ENCODE results near the gene COX4I2.

COX4I2 gene

DNA sequence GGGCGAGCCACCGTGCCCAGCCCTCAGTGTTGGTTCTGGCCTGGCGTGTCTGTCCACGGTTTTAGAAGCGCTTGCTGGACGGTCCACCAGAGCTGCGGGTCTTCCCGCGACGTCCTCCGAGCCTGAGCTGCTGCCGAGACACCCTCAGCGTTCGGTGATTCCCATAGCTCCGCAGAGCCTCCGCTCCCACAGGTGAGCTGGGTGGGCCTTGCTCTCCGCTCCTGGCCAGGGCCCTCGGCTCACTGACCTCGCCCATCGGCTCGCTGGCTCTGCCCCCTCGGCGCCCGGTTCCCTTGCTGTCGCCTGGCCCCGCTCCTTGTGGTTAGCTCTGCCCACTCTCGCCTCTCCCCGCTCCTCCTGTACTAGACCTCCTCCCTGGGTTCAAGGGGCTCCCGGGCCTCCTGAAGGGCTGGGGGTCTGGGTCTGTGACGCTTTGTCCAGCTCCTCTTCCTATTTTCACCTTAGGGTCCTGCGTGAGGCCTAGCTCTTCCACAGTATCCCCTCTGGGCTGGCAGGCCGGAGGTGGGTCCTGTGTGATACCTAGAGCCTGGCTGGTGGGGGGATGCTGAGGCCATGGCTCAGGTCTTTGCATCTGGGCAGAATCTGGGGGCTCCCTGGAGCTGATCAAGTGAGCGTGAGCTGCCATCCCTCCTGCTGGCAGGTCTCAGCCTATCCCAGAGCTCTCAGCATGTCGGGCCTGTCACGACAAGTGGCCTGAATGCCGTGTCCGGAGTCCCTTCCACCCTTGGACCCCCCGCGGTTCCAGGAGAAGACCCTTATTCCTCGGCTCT, 5.0 kb upstream of the COX4I2 start:
- Histone ChIP-seq H3K36me3 (ENCODE audit: control insufficient read depth in 2 of 2, insufficient read depth in 1 of 2, low read length in 2 of 2) (no peaks in the 10 kb centered on the region), H3K4me3 (ENCODE audit: low read depth, low read length) (no peak overlapping the region), H3K9me3 (ENCODE audit: control insufficient read depth, insufficient read depth, low read depth, low read length) (no peaks in the 10 kb centered on the region), H3K4me1 (ENCODE audit: control insufficient read depth, insufficient read depth, low read length) (no peaks in the 10 kb centered on the region), H3K27ac (ENCODE audit: extremely low read depth, low read depth, low read length) (no peak overlapping the region)
- POLR2A ChIA-PET, result interaction anchor here (0.6 to 2.6 kb wide), 4 partner anchors 35 to 1708 kb away, joined by 3 to 17 read pairs (median 6); partner anchors contain the start of gene BCL2L1
- no peak for TF ChIP-seq KLF1 (tag by site-specific recombination; IDR thresholded peaks at IDR 0.05)
- no peak for TF ChIP-seq ZNF792 (tag by site-specific recombination; IDR thresholded peaks at IDR 0.05)
- TF ChIP-seq ZBTB17 (tag by site-specific recombination; IDR thresholded peaks at IDR 0.05), result no peak
- no peak for TF ChIP-seq KLF16 (tag by site-specific recombination; IDR thresholded peaks at IDR 0.05)
- TF ChIP-seq, protein P1, sequence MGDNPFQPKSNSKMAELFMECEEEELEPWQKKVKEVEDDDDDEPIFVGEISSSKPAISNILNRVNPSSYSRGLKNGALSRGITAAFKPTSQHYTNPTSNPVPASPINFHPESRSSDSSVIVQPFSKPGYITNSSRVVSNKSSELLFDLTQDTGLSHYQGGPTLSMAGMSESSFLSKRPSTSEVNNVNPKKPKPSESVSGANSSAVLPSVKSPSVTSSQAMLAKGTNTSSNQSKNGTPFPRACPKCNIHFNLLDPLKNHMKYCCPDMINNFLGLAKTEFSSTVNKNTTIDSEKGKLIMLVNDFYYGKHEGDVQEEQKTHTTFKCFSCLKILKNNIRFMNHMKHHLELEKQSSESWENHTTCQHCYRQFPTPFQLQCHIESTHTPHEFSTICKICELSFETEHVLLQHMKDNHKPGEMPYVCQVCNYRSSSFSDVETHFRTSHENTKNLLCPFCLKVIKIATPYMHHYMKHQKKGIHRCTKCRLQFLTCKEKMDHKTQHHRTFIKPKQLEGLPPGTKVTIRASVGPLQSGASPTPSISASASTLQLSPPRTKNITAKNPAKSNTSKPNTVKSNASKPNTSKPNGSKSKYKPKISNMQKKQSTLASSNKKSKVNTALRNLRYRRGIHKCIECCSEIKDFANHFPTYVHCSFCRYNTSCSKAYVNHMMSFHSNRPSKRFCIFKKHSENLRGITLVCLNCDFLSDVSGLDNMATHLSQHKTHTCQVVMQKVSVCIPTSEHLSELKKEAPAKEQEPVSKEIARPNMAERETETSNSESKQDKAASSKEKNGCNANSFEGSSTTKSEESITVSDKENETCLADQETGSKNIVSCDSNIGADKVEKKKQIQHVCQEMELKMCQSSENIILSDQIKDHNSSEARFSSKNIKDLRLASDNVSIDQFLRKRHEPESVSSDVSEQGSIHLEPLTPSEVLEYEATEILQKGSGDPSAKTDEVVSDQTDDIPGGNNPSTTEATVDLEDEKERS (tag by site-specific recombination; IDR thresholded peaks at IDR 0.05), result no peak
- TF ChIP-seq, protein P2, sequence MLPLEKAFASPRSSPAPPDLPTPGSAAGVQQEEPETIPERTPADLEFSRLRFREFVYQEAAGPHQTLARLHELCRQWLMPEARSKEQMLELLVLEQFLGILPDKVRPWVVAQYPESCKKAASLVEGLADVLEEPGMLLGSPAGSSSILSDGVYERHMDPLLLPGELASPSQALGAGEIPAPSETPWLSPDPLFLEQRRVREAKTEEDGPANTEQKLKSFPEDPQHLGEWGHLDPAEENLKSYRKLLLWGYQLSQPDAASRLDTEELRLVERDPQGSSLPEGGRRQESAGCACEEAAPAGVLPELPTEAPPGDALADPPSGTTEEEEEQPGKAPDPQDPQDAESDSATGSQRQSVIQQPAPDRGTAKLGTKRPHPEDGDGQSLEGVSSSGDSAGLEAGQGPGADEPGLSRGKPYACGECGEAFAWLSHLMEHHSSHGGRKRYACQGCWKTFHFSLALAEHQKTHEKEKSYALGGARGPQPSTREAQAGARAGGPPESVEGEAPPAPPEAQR (tag by site-specific recombination; IDR thresholded peaks at IDR 0.05), result no peak
- TF ChIP-seq, protein P3, sequence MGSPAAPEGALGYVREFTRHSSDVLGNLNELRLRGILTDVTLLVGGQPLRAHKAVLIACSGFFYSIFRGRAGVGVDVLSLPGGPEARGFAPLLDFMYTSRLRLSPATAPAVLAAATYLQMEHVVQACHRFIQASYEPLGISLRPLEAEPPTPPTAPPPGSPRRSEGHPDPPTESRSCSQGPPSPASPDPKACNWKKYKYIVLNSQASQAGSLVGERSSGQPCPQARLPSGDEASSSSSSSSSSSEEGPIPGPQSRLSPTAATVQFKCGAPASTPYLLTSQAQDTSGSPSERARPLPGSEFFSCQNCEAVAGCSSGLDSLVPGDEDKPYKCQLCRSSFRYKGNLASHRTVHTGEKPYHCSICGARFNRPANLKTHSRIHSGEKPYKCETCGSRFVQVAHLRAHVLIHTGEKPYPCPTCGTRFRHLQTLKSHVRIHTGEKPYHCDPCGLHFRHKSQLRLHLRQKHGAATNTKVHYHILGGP (tag by site-specific recombination; IDR thresholded peaks at IDR 0.05), result no peak
- no peak for TF ChIP-seq SP2 (tag by site-specific recombination; IDR thresholded peaks at IDR 0.05)
- no peak for TF ChIP-seq ZNF223 (tag by site-specific recombination; IDR thresholded peaks at IDR 0.05)
- no peak for TF ChIP-seq ZNF391 (tag by site-specific recombination; IDR thresholded peaks at IDR 0.05; ENCODE audit: borderline replicate concordance, low read depth)
- TF ChIP-seq ZNF404 (tag by site-specific recombination; IDR thresholded peaks at IDR 0.05), result no peak
- TF ChIP-seq TRIM28 (IDR thresholded peaks at IDR 0.05; ENCODE audit: borderline replicate concordance, low read length), result no peak
- no peak for TF ChIP-seq ATF2 (tag by site-specific recombination; IDR thresholded peaks at IDR 0.05; ENCODE audit: low read depth)
- no peak for TF ChIP-seq KLF17 (tag by site-specific recombination; IDR thresholded peaks at IDR 0.05)
- no peak for TF ChIP-seq ZBTB8A (tag by site-specific recombination; IDR thresholded peaks at IDR 0.05)
- TF ChIP-seq ZXDB (tag by site-specific recombination; IDR thresholded peaks at IDR 0.05), result no peak
- TF ChIP-seq ZNF670 (tag by site-specific recombination; IDR thresholded peaks at IDR 0.05; ENCODE audit: low read depth), result no peak
- TF ChIP-seq ZNF175 (tag by site-specific recombination; IDR thresholded peaks at IDR 0.05), result no peak
- TF ChIP-seq HOXA7 (CRISPR knock-in tag; IDR thresholded peaks at IDR 0.05; ENCODE audit: borderline replicate concordance), result no peak
- CTCF ChIA-PET, result interaction anchor here (0.5 to 7.2 kb wide), 12 partner anchors 11 to 173 kb away, joined by 3 to 66 read pairs (median 4); partner anchors contain the start of gene BCL2L1
